Measurements from ENCODE around the gene HSPD1.
"Not testable (repeated sequence)": the region's sequence is repeated elsewhere in the genome, so short reads cannot be mapped to it uniquely, and the experiment has no call there.

HSPD1 gene

GRCh38 chr2:197454923-197455322 lies 44.7 kb downstream of the HSPD1 start:
- peak overlapping the region; percentile 97 for H3K4me3 ChIP-seq (ENCODE audit: low read depth, low read length)
- TF ChIP-seq, protein P1, sequence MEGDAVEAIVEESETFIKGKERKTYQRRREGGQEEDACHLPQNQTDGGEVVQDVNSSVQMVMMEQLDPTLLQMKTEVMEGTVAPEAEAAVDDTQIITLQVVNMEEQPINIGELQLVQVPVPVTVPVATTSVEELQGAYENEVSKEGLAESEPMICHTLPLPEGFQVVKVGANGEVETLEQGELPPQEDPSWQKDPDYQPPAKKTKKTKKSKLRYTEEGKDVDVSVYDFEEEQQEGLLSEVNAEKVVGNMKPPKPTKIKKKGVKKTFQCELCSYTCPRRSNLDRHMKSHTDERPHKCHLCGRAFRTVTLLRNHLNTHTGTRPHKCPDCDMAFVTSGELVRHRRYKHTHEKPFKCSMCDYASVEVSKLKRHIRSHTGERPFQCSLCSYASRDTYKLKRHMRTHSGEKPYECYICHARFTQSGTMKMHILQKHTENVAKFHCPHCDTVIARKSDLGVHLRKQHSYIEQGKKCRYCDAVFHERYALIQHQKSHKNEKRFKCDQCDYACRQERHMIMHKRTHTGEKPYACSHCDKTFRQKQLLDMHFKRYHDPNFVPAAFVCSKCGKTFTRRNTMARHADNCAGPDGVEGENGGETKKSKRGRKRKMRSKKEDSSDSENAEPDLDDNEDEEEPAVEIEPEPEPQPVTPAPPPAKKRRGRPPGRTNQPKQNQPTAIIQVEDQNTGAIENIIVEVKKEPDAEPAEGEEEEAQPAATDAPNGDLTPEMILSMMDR (IDR thresholded peaks at IDR 0.05; ENCODE audit: low read depth, low read length, missing control alignments) = no peak
- in situ Hi-C loops (cut with HindIII; ENCODE audit: low pct_ligation_motif_present, low sequenced_read_pairs) = no loop called here
- H3K36me3 ChIP-seq (replicated peaks) = peaks cover 5% of the 10 kb centered on the region
- H3K27ac ChIP-seq = no peak overlapping the region
- DNase-seq = no peak
- H3K27me3 ChIP-seq (replicated peaks) = no peaks in the 10 kb centered on the region

- TF ChIP-seq, protein P1 (IDR thresholded peaks at IDR 0.05; ENCODE audit: low read depth, low read length, missing control alignments) = no peak
- no peaks in the 10 kb centered on the region for H3K36me3 ChIP-seq (replicated peaks)
- in situ Hi-C loops (cut with HindIII; ENCODE audit: low pct_ligation_motif_present, low sequenced_read_pairs) = no loop called here
- H3K4me3 ChIP-seq (ENCODE audit: low read depth, low read length) = peak overlapping the region; percentile 97
- peak overlapping the region; percentile 100 for H3K27ac ChIP-seq
- no peaks in the 10 kb centered on the region for H3K27me3 ChIP-seq (replicated peaks)
- no peak for DNase-seq
Observed at GRCh38 chr2:197453914-197454398, 45.7 kb downstream of the HSPD1 start.

DNA sequence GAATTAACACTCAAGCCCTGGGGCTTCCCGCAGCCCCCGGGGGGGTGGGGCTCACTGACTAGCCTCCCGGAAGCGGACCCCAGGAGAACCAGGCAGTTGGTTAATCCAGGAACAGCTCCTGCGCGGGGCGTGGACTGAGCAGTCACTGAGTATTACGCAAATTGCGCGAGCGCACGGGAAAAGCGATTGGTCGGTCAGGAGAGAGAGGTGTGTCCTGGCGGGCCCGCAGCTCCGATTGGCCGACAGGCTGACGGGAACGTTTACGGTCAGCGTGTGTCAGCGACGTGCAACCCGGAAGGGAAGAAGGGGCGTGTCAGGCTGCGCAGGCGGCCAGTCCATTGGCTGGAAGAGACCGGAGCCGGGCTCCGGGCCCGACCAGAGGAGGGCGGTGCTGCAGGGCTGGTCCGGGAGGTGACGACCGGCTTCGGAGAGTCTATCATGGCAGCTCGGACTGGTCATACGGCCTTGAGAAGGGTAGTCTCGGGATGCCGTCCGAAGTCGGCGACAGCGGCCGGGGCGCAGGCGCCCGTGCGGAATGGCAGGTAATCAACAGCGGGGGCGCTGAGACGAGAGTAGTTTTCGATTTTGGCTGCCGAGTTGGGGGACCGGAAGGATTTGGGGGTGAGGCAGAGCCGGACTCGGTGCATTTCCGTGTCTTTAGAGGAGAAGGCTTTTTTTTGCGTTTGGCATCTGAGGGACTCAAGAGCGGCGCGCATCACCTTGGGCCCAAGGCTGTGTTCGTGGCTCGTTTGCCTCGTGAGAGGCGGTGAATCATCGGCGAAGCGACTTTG lies 46.3 kb downstream of the HSPD1 start, which contains the start of gene COQ10B:
Gene COQ10B, plus strand, starts transcription at position 430 of the 791 bp plus-strand sequence. Its CDS starts 9 bp downstream, at position 439.
- peak within 1 kb of the TSS; percentile 100 for H3K27ac ChIP-seq
- DNase-seq = peak; percentile 99
- H3K27me3 ChIP-seq (replicated peaks) = no peaks in the 10 kb centered on the region
- in situ Hi-C loops (cut with HindIII; ENCODE audit: low pct_ligation_motif_present, low sequenced_read_pairs) = no loop called here
- peak within 1 kb of the TSS; percentile 97 for H3K4me3 ChIP-seq (ENCODE audit: low read depth, low read length)
- H3K36me3 ChIP-seq (replicated peaks) = no peaks in the 10 kb centered on the region
- TF ChIP-seq, protein P1 (IDR thresholded peaks at IDR 0.05; ENCODE audit: low read depth, low read length, missing control alignments) = peak; percentile 54

DNA sequence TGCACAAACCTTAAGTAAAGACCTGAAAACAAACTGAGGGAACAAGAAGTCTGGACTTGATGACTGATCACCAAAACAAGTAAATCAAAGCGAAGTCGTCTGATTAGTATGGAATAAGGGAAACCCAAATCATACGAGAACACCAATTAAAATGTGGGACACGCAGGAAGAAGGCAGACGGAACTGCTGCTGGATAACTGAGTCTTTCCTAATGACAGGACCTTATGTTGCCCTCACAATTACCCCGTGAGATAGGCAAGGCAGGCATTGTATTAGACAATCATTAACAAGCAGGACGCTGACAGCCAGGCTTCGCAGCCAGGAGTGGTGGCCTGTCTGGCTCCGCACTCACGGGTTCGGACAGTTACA lies 46.9 kb downstream of the HSPD1 start:
- no peaks in the 10 kb centered on the region for H3K36me3 ChIP-seq (replicated peaks)
- peak overlapping the region; percentile 81 for H3K27ac ChIP-seq
- H3K27me3 ChIP-seq (replicated peaks) = no peaks in the 10 kb centered on the region
- peak overlapping the region; percentile 97 for H3K4me3 ChIP-seq (ENCODE audit: low read depth, low read length)
- in situ Hi-C loops (cut with HindIII; ENCODE audit: low pct_ligation_motif_present, low sequenced_read_pairs) = no loop called here
- no peak for DNase-seq
- TF ChIP-seq, protein P1 (IDR thresholded peaks at IDR 0.05; ENCODE audit: low read depth, low read length, missing control alignments) = no peak

GRCh38 chr2:197450935-197451358 lies 48.7 kb downstream of the HSPD1 start:
- DNase-seq; H3K27ac ChIP-seq; in situ Hi-C loops (cut with HindIII; ENCODE audit: low pct_ligation_motif_present, low sequenced_read_pairs); H3K36me3 ChIP-seq (replicated peaks); H3K4me3 ChIP-seq (ENCODE audit: low read depth, low read length); H3K27me3 ChIP-seq (replicated peaks): not testable (repeated sequence)

DNA sequence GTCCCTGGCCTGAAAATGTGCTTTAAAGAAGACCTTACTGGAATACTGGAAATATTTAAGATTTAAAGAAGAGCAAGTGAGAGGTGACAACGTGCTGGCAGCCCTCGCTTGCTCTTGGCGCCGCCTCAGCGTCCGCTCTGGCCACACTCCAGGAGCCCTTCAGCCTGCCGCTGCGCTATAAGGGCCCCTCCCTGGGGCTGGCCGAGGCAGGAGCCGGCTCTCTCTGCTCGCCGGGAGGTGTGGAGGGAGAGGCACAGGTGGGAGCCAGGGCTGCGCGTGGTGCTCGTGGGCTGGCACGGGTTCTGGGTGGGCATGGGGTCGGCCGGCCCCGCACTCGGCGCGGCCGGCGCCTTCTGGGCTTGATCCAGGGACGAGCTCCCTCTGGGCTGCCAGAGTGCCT lies 49.2 kb downstream of the HSPD1 start:
- Histone ChIP-seq H3K27me3 (replicated peaks) (no peaks in the 10 kb centered on the region), H3K27ac (no peak overlapping the region), H3K4me3 (ENCODE audit: low read depth, low read length) (no peak overlapping the region), H3K36me3 (replicated peaks) (no peaks in the 10 kb centered on the region)
- in situ Hi-C loops (cut with HindIII; ENCODE audit: low pct_ligation_motif_present, low sequenced_read_pairs) = no loop called here
- DNase-seq = no peak
- TF ChIP-seq, protein P1 (IDR thresholded peaks at IDR 0.05; ENCODE audit: low read depth, low read length, missing control alignments) = no peak

Measured in brain microvascular endothelial cell (primary cell).